Naive thymus-derived CD4-positive, alpha-beta T cell (primary cell): Measurements from ENCODE around the gene PTPRK. TPM values are rescaled to one million over a fixed set of nuclear protein-coding genes. Genes with fewer than 3 reads are reported as not detected.

Experiments used
- ATAC-seq: fragments of 150-1000 bp; cut with Tn5 transposase; 2 replicates; pipeline ENCODE4 v1.10.0; 2021; ENCODE audit warnings: mild to moderate bottlenecking, moderate library complexity
- CTCF ChIA-PET: fragments of 350-600 bp; sonication (Branson Sonifier 250); formaldehyde crosslinking; loops from one replicate; lab custom pipeline; 2021; ENCODE audit warnings: antibody characterized with exemption; lab: Charles Lee
- POLR2A ChIA-PET: fragments of 350-600 bp; sonication (Branson Sonifier 250); formaldehyde crosslinking; loops from one replicate; lab custom pipeline; 2021; ENCODE audit warnings: antibody characterized with exemption, inconsistent platforms; lab: Charles Lee
- DNase-seq, 9 donors: peaks; one replicate each; pipeline versions ENCODE4 v3.0.0 to v3.0.0-alpha.2; 2020 to 2022; ENCODE audit warnings: mixed read lengths in 1 of 9
- H3K27ac ChIP-seq: one replicate; pipeline ENCODE4 v1.7.0; 2013; ENCODE audit warnings: mild to moderate bottlenecking, low read depth, low read length, moderate library complexity
- H3K27me3 ChIP-seq, 2 donors: one replicate each; pipeline ENCODE4 v1.7.0; 2013; ENCODE audit warnings: low read length in 2 of 2, mild to moderate bottlenecking in 2 of 2, moderate library complexity in 2 of 2; ENCODE audit not compliant: control insufficient read depth in 2 of 2, insufficient read depth in 2 of 2
- H3K36me3 ChIP-seq, 3 experiments: 1 replicate in 2 of 3; 2 replicates in 1 of 3; pipeline ENCODE4 v1.7.0; 2013; ENCODE audit warnings: low read length in 3 of 3, mild to moderate bottlenecking in 3 of 3, moderate library complexity in 1 of 3; ENCODE audit not compliant: insufficient read depth in 3 of 3, control insufficient read depth in 2 of 3
- H3K4me1 ChIP-seq, 2 donors: one replicate each; pipeline ENCODE4 v1.7.0; 2013; ENCODE audit warnings: low read length in 2 of 2, mild to moderate bottlenecking in 2 of 2, moderate library complexity in 1 of 2; ENCODE audit not compliant: control insufficient read depth in 2 of 2, insufficient read depth in 2 of 2
- H3K4me3 ChIP-seq: 2 replicates; pipeline ENCODE4 v1.7.0; 2013; ENCODE audit warnings: mild to moderate bottlenecking, low read length
- H3K9me3 ChIP-seq, 3 experiments: 1 replicate in 2 of 3; 2 replicates in 1 of 3; pipeline ENCODE4 v1.7.0; 2013; ENCODE audit warnings: low read length in 3 of 3; ENCODE audit not compliant: control insufficient read depth in 2 of 3
- H3K27ac Mint-ChIP-seq, 9 donors: one replicate each; pipeline ENCODE4 v1.8.0; 2020 to 2022; ENCODE audit warnings: mixed read lengths in 9 of 9, mild to moderate bottlenecking in 8 of 9, moderate library complexity in 5 of 9, inconsistent platforms in 2 of 9
- H3K27me3 Mint-ChIP-seq, 5 donors: one replicate each; pipeline ENCODE4 v1.8.0; 2021 to 2022; ENCODE audit warnings: mixed read lengths in 5 of 5, mild to moderate bottlenecking in 1 of 5
- H3K36me3 Mint-ChIP-seq, 5 donors: one replicate each; pipeline ENCODE4 v1.8.0; 2020 to 2022; ENCODE audit warnings: mixed read lengths in 5 of 5, mild to moderate bottlenecking in 3 of 5, inconsistent platforms in 1 of 5
- H3K4me1 Mint-ChIP-seq, 7 donors: one replicate each; pipeline ENCODE4 v1.8.0; 2020 to 2022; ENCODE audit warnings: mixed read lengths in 7 of 7, mild to moderate bottlenecking in 3 of 7, inconsistent platforms in 1 of 7
- H3K4me3 Mint-ChIP-seq, 10 donors: one replicate each; pipeline ENCODE4 v1.8.0; 2020 to 2022; ENCODE audit warnings: mild to moderate bottlenecking in 10 of 10, mixed read lengths in 10 of 10, moderate library complexity in 6 of 10, inconsistent platforms in 2 of 10
- H3K9me3 Mint-ChIP-seq, 11 donors: one replicate each; pipeline ENCODE4 v1.8.0; 2020 to 2022; ENCODE audit warnings: mixed read lengths in 11 of 11, mild to moderate bottlenecking in 4 of 11, inconsistent platforms in 1 of 11, moderate library complexity in 1 of 11
- intact Hi-C, 2 donors: fragments of 100-400 bp; cut with micrococcal nuclease; formaldehyde crosslinking; loops; one replicate each; pipeline ENCODE4 v1.15.1; 2023
- polyA plus RNA-seq, 2 donors: library from polyadenylated mRNA; unstranded; fragments of 300-500 nt; fragmentation: Illumina TruSeq; gene quantifications; one replicate each; pipeline ENCODE4 v1.2.3, GENCODE V29; 2021
- total RNA-seq, 6 experiments: library from RNA in 5 of 6; stranded (reverse) in 5 of 6; gene quantifications; 1 replicate in 5 of 6; 2 replicates in 1 of 6; pipeline ENCODE4 v1.2.3 and lab custom pipeline; 2021 to 2026

The PTPRK gene
- total and polyA plus RNA-seq, 7 experiments from 2014 or later = 1.3 to 6.5 (median 2.3) TPM

GRCh38 chr6:128343706-128344105 lies 176.7 kb downstream of the PTPRK start:
- no peak overlapping the region for H3K4me3 Mint-ChIP-seq
- intact Hi-C loops = no loop called here
- H3K36me3 Mint-ChIP-seq = no peaks in the 10 kb centered on the region
- Histone ChIP-seq H3K9me3 (no peaks in the 10 kb centered on the region), H3K27me3 (no peaks in the 10 kb centered on the region), H3K36me3 (no peaks in the 10 kb centered on the region), H3K4me3 (no peak overlapping the region), H3K4me1 (no peaks in the 10 kb centered on the region), H3K27ac (no peak overlapping the region)
- no peaks in the 10 kb centered on the region for H3K9me3 Mint-ChIP-seq
- peaks cover 0 to 18% (median 4%) of the 10 kb centered on the region in 5 donors for H3K27me3 Mint-ChIP-seq
- CTCF ChIA-PET = no interaction called here
- no peak for DNase-seq
- no peak overlapping the region for H3K27ac Mint-ChIP-seq
- H3K4me1 Mint-ChIP-seq = no peaks in the 10 kb centered on the region
- POLR2A ChIA-PET = no interaction called here
- ATAC-seq = no peak

GRCh38 chr6:128339635-128340450 lies 180.6 kb downstream of the PTPRK start:
- Mint-ChIP-seq H3K9me3 (no peaks in the 10 kb centered on the region), H3K27ac (no peak overlapping the region), H3K4me3 (no peak overlapping the region), H3K4me1 (no peaks in the 10 kb centered on the region), H3K27me3 (peaks cover 0 to 20% (median 0%) of the 10 kb centered on the region in 5 donors), H3K36me3 (no peaks in the 10 kb centered on the region)
- H3K27ac ChIP-seq = no peak overlapping the region
- H3K36me3 ChIP-seq = no peaks in the 10 kb centered on the region
- ChIA-PET POLR2A (no interaction called here), CTCF (no interaction called here)
- no peaks in the 10 kb centered on the region for H3K4me1 ChIP-seq
- no peaks in the 10 kb centered on the region for H3K9me3 ChIP-seq
- DNase-seq (no peak), ATAC-seq (no peak)
- H3K27me3 ChIP-seq = no peaks in the 10 kb centered on the region
- intact Hi-C loops = no loop called here
- H3K4me3 ChIP-seq = no peak overlapping the region

GRCh38 chr6:128337619-128338018 lies 182.8 kb downstream of the PTPRK start:
- Histone ChIP-seq H3K36me3 (no peaks in the 10 kb centered on the region), H3K4me1 (no peaks in the 10 kb centered on the region), H3K27me3 (no peaks in the 10 kb centered on the region), H3K9me3 (no peaks in the 10 kb centered on the region), H3K4me3 (no peak overlapping the region), H3K27ac (no peak overlapping the region)
- ATAC-seq (no peak), DNase-seq (no peak)
- Mint-ChIP-seq H3K36me3 (no peaks in the 10 kb centered on the region), H3K27me3 (peaks cover 0 to 12% (median 0%) of the 10 kb centered on the region in 5 donors), H3K27ac (no peak overlapping the region), H3K4me3 (no peak overlapping the region), H3K9me3 (no peaks in the 10 kb centered on the region), H3K4me1 (peaks cover 0 to 3% (median 0%) of the 10 kb centered on the region in 7 donors)
- intact Hi-C loops = no loop called here
- POLR2A ChIA-PET = interaction anchor here (0.5 kb wide), 1 partner anchor 14 kb away, joined by 3 read pairs; no protein-coding TSS in a partner anchor
- CTCF ChIA-PET = no interaction called here

DNA sequence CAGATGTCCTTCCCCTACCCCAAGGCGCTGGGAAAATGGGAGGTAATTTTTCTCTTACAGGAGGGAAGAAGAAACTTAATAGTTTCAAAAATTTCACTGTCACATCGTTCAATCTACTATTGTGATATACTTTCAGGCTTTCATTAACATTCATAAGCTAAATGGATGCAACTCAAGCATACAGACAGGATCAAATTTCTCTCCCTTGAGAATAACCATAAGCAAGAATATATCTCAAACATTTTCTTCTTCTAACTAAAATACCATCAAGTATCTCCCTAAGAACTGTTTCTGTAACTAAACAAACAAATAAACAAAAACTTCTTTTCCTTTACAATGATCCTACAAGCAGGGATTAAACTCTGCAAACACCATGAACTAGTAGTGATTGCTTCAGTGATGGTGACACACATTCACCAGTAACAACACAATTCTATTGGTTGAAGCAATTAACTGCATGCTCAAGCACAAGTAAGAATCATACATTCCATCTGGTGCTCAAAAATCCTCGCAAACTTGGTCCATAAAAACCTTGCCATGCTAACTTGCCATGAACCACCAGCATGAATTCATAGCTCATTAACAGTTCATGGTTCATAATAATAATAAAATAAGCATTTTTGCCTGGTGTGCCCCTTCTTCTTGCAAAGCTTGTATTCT lies 183.8 kb downstream of the PTPRK start:
- Mint-ChIP-seq H3K9me3 (no peaks in the 10 kb centered on the region), H3K27ac (no peak overlapping the region), H3K4me1 (peaks cover 0 to 6% (median 0%) of the 10 kb centered on the region in 7 donors), H3K36me3 (no peaks in the 10 kb centered on the region), H3K27me3 (peaks cover 0 to 12% (median 0%) of the 10 kb centered on the region in 5 donors), H3K4me3 (no peak overlapping the region)
- ATAC-seq (no peak), DNase-seq (no peak)
- POLR2A ChIA-PET = no interaction called here
- intact Hi-C loops = no loop called here
- Histone ChIP-seq H3K27me3 (no peaks in the 10 kb centered on the region), H3K9me3 (no peaks in the 10 kb centered on the region), H3K36me3 (no peaks in the 10 kb centered on the region), H3K4me1 (no peaks in the 10 kb centered on the region), H3K4me3 (no peak overlapping the region), H3K27ac (no peak overlapping the region)
- CTCF ChIA-PET = no interaction called here

DNA sequence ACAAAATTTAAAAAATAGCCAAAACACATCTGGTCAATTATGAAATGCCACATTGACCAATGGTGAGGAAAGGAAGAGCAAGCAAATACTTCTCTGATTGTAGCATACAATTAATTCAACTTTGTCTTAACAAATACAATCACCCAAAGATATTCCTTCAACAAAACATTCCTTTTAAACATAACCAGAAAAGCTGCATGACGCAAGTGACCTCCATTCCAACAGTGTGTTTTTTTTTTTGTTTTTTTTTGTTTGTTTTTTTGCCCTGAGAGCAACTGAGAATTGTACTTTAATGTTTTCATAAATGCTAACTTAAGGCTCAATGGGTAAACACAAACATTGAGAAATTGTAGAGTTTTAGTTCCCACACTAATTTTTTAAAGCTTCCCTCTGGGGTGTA lies 184.4 kb downstream of the PTPRK start:
- Histone ChIP-seq H3K4me1 (no peaks in the 10 kb centered on the region), H3K27me3 (no peaks in the 10 kb centered on the region), H3K27ac (no peak overlapping the region), H3K36me3 (no peaks in the 10 kb centered on the region), H3K9me3 (no peaks in the 10 kb centered on the region), H3K4me3 (no peak overlapping the region)
- Mint-ChIP-seq H3K27ac (no peak overlapping the region), H3K27me3 (peaks cover 0 to 12% (median 0%) of the 10 kb centered on the region in 5 donors), H3K9me3 (no peaks in the 10 kb centered on the region), H3K4me1 (peaks cover 0 to 6% (median 0%) of the 10 kb centered on the region in 7 donors), H3K36me3 (no peaks in the 10 kb centered on the region), H3K4me3 (no peak overlapping the region)
- CTCF ChIA-PET = interaction anchor here (0.7 kb wide), 3 partner anchors 176 to 853 kb away, joined by 3 to 4 read pairs (median 4); no protein-coding TSS in a partner anchor
- DNase-seq (no peak), ATAC-seq (no peak)
- POLR2A ChIA-PET = no interaction called here
- intact Hi-C loops = no loop called here

DNA sequence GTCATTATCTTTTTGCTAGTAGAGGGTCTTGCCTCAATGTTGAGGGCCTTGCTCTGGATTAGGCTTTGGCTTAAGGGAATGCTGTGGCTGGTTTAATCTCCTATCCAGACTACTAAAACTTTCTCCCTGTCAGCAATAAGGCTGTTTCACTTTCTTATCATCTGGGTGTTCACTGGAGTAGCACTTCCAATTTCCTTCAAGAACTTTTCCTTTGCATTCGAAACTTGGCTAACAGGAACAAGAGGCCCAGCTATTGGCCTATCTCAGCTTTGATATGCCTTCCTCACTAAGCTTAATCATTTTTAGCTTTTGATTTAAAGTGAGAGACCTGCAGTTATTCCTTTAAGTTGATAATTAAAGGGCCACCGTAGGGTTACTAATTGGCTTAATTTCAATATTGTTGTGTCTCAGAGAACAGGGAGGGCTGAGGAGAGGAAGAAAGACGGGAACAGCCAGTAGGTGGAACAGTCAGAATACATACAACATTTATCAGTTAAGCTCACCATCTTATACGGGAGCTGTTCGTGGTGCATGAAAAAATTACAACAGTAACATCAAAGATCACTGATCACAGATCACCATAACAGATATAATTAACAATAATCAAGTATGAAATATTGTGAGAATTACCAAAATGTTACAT lies 186.7 kb downstream of the PTPRK start:
- Histone ChIP-seq H3K9me3 (no peaks in the 10 kb centered on the region), H3K36me3 (no peaks in the 10 kb centered on the region), H3K27ac (no peak overlapping the region), H3K4me1 (no peaks in the 10 kb centered on the region), H3K4me3 (no peak overlapping the region), H3K27me3 (no peaks in the 10 kb centered on the region)
- ChIA-PET POLR2A (no interaction called here), CTCF (interaction anchor here (0.6 to 0.9 kb wide), 2 partner anchors 384 to 597 kb away, joined by 3 read pairs; no protein-coding TSS in a partner anchor)
- H3K4me3 Mint-ChIP-seq = no peak overlapping the region
- ATAC-seq (no peak), DNase-seq (no peak)
- intact Hi-C loops = no loop called here
- H3K27me3 Mint-ChIP-seq = peaks cover 0 to 9% (median 0%) of the 10 kb centered on the region in 5 donors
- H3K4me1 Mint-ChIP-seq = peaks cover 0 to 6% (median 0%) of the 10 kb centered on the region in 7 donors
- no peaks in the 10 kb centered on the region for H3K9me3 Mint-ChIP-seq
- no peaks in the 10 kb centered on the region for H3K36me3 Mint-ChIP-seq
- no peak overlapping the region for H3K27ac Mint-ChIP-seq
